ENCODE measurements around the gene ZMYND8.
A peak's percentile ranks its signal among the peaks of the same experiment; 100 is the strongest.

The ZMYND8 gene

GRCh38 chr20:47360297-47361056 is 4.0 kb upstream of the ZMYND8 start:
- Mint-ChIP-seq H3K9me3 (no peaks in the 10 kb centered on the region), H3K27ac (no peak overlapping the region), H3K4me1 (ENCODE audit: low read depth) (peaks cover 39% of the 10 kb centered on the region), H3K4me3 (no peak overlapping the region), H3K36me3 (ENCODE audit: low read depth) (no peaks in the 10 kb centered on the region), H3K27me3 (ENCODE audit: low read depth) (no peaks in the 10 kb centered on the region)

DNA sequence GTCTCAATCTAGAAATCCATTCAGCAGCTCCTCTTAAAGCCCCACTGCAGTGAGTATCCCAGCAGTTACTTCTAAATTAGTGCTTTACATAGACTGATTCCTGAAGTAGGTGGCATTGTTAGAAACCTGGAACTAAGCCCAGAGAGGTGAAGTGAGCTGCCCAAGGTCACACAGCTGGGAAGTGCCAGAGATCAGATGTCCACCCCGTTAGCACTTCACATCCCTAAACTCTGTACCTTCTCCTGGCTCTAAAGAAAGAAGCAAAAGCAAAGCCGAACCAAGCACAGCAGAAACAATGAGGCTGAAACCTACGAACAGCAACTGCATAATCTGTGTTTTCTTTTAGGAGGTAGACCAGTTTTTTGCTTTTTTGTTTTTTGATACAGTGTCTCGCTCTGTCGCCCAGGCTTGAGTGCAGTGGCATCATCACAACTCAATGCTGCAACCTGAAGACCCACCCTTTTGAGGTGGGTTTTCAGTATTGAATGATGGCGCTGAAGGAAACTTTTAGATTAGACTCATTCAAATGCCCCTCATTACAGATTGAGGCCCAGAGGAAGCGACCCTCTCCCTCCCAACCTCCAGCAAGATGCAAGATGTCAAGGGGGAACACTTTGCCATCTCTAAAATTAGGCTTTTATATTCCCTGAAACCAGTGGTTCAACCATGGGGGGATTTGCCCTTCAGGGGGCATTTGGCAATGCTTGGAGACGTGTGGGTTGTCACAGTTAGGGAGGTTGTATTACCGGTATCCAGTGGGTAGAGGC is 3.2 kb upstream of the ZMYND8 start:
- Mint-ChIP-seq H3K27me3 (ENCODE audit: low read depth) (no peaks in the 10 kb centered on the region), H3K36me3 (ENCODE audit: low read depth) (peaks cover 2% of the 10 kb centered on the region), H3K4me3 (no peak overlapping the region), H3K27ac (peak overlapping the region; percentile 41), H3K4me1 (ENCODE audit: low read depth) (peaks cover 42% of the 10 kb centered on the region), H3K9me3 (no peaks in the 10 kb centered on the region)

DNA sequence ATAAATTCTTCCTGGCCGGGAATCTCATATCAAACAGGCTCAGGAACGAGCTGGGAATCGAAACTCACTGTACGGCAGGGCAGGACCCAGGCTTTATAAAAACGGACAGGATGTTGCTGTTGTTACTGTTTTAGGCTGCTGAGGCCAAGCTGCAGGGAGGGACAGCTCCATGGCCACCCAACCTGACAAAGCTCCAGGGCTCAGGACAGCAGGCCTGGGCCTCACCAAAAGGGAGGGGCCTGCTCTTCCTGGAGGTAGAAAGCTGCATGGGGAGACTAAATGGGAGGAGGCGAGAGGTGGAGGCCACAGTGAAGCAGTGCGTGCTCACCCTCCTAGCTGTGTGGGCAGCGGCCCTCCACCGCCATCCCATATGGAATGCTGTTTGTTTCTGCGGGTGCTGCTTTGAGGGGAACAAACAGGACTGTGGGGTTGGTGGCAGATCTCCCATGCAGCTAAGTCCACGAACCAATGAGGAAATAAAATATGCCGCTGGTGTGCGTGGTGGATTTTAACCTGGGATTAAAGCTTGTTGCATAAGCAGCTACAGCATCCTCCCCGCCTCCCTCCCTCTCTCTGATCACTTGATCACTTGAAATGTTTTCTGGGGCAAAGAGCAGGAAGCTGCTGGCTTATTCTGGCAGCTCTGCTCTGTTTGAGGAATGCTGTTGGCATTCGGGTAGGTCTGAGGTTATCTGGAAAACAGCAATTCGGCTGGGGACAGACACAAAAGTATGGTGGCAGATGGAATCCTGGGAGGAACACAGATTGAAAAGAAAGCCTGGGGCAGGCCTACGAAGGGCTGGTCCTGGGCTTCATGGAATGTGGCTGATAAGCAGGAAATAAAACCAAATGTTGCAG is 2.4 kb upstream of the ZMYND8 start:
- H3K4me3 Mint-ChIP-seq: no peak overlapping the region
- H3K36me3 Mint-ChIP-seq (ENCODE audit: low read depth): peaks cover 3% of the 10 kb centered on the region
- H3K4me1 Mint-ChIP-seq (ENCODE audit: low read depth): peaks cover 50% of the 10 kb centered on the region
- H3K9me3 Mint-ChIP-seq: no peaks in the 10 kb centered on the region
- H3K27me3 Mint-ChIP-seq (ENCODE audit: low read depth): no peaks in the 10 kb centered on the region
- peak overlapping the region; percentile 76 for H3K27ac Mint-ChIP-seq

DNA sequence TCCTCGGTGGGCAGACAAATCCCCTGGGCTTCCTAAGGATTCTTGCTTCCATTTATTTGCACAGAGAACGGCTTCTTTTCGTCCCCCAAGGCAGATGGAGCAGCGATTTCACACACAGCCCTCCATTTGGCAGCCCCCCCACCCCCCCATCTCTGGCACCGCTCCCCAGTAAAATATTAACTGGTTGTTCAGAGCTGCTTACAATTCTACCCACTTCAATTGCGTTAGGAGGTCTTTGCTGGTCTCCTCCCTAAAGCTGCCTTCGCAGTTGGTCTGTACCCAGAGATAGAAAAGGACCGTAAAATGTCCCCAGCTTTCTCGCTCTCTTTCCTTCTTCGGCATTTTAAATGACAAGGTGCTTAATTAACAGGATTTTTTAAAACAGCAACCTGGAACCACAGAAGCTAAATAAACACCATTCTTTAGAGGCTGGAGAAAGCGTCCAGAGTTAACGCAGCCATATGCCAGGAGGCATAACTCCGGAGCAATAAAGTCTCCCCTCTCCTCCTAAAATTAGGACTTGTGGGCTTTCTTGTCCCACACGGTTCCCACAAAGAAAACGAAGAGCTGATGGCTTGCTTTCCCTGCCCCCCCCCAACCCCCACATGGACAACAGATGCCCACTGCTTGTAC is 1.7 kb upstream of the ZMYND8 start:
- peaks cover 55% of the 10 kb centered on the region for H3K4me1 Mint-ChIP-seq (ENCODE audit: low read depth)
- peak overlapping the region; percentile 70 for H3K4me3 Mint-ChIP-seq
- no peaks in the 10 kb centered on the region for H3K27me3 Mint-ChIP-seq (ENCODE audit: low read depth)
- H3K36me3 Mint-ChIP-seq (ENCODE audit: low read depth): peaks cover 3% of the 10 kb centered on the region
- H3K9me3 Mint-ChIP-seq: no peaks in the 10 kb centered on the region
- peak overlapping the region; percentile 97 for H3K27ac Mint-ChIP-seq

GRCh38 chr20:47357296-47358038 is 968 bp upstream of the ZMYND8 start:
- Mint-ChIP-seq H3K27ac (peak overlapping the region; percentile 97), H3K36me3 (ENCODE audit: low read depth) (peaks cover 9% of the 10 kb centered on the region), H3K27me3 (ENCODE audit: low read depth) (no peaks in the 10 kb centered on the region), H3K9me3 (no peaks in the 10 kb centered on the region), H3K4me3 (peak overlapping the region; percentile 70), H3K4me1 (ENCODE audit: low read depth) (peaks cover 49% of the 10 kb centered on the region)

GRCh38 chr20:47356220-47356525 is 326 bp downstream of the ZMYND8 start:
- Mint-ChIP-seq H3K27me3 (ENCODE audit: low read depth) (no peaks in the 10 kb centered on the region), H3K36me3 (ENCODE audit: low read depth) (peaks cover 15% of the 10 kb centered on the region), H3K4me1 (ENCODE audit: low read depth) (peaks cover 48% of the 10 kb centered on the region), H3K4me3 (peak overlapping the region; percentile 80), H3K9me3 (no peaks in the 10 kb centered on the region), H3K27ac (peak overlapping the region; percentile 97)

GRCh38 chr20:47355489-47356219 is 845 bp downstream of the ZMYND8 start:
- no peaks in the 10 kb centered on the region for H3K9me3 Mint-ChIP-seq
- peak overlapping the region; percentile 93 for H3K27ac Mint-ChIP-seq
- peaks cover 15% of the 10 kb centered on the region for H3K36me3 Mint-ChIP-seq (ENCODE audit: low read depth)
- no peaks in the 10 kb centered on the region for H3K27me3 Mint-ChIP-seq (ENCODE audit: low read depth)
- peaks cover 48% of the 10 kb centered on the region for H3K4me1 Mint-ChIP-seq (ENCODE audit: low read depth)
- H3K4me3 Mint-ChIP-seq: peak overlapping the region; percentile 80

DNA sequence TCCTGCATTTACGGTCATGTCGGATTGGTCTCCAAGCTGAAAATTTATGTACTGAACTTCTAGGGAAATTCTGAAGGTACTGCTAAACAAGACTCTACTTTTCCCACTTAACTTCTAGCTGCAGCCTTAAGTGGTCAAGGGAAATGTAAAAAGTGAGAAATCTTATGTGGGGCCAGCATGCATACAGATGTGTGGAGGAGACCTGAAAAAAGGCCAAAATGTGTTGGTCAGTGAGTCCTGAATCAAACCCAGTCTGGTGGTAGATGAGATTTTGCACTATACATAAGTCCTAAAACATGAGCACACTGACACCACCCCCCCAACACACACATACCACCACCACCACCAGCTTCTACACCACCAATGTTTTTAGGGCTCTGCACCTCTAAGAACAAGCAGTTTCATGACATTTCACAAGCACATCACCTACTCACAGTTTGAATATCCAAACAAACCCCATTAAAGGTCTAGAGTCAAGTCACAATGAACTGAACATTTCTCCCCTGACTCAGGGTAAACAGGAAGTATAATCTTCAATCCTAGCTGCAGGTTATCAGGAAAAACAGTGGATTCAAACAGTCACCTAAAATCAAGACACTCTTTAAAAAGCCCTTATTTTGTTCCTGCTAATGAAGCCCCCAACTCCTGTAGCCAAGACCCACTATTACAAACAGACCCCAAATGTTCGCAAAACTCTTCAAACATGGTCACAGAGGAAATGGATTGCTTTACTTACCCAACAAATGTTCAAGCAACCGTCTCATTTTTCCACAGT is 1.6 kb downstream of the ZMYND8 start:
- Mint-ChIP-seq H3K27me3 (ENCODE audit: low read depth) (no peaks in the 10 kb centered on the region), H3K9me3 (no peaks in the 10 kb centered on the region), H3K4me1 (ENCODE audit: low read depth) (peaks cover 48% of the 10 kb centered on the region), H3K4me3 (peak overlapping the region; percentile 80), H3K36me3 (ENCODE audit: low read depth) (peaks cover 15% of the 10 kb centered on the region), H3K27ac (peak overlapping the region; percentile 93)

- H3K4me1 Mint-ChIP-seq (ENCODE audit: low read depth): peaks cover 48% of the 10 kb centered on the region
- peak overlapping the region; percentile 80 for H3K4me3 Mint-ChIP-seq
- peaks cover 15% of the 10 kb centered on the region for H3K36me3 Mint-ChIP-seq (ENCODE audit: low read depth)
- H3K27me3 Mint-ChIP-seq (ENCODE audit: low read depth): no peaks in the 10 kb centered on the region
- peak overlapping the region; percentile 93 for H3K27ac Mint-ChIP-seq
- H3K9me3 Mint-ChIP-seq: no peaks in the 10 kb centered on the region
Measured at GRCh38 chr20:47354464-47354713, 2.1 kb downstream of the ZMYND8 start.

DNA sequence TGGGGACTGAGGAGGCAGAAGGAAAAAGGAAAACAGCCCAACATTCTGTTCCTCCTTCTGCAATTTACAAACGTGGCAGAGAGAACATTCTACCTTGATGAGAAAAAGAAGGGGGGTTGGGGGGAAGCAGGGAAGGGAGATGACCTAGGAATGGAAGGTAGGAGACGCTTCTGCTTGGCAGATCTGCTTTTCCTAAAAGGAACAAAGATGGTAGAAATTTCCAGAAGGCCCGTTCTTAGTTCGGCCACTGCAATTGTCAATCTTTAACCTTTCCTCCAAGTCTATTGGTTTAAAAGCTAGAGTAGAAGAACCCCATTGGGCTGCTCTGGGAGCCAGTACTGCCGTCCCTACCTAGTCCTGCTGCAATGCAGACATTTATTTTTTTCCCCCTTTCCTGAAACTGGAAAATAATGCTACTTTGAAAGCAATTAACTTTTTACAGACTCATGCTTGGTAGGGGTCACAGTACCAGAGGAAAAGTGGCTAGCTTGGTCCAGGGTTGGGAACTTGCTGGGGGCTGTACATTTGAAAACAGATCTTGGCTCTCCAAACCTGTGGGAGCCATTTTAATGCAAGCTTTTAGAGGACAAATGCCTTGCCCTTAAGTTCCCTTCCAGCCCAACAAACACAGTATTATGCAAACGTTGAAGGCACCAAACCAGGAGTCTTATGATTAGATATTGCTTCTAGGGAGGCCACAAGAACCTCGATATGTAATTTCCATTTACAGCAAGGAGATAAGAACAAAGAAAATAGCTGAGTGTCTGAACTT is 2.6 kb downstream of the ZMYND8 start:
- Mint-ChIP-seq H3K4me1 (ENCODE audit: low read depth) (peaks cover 44% of the 10 kb centered on the region), H3K36me3 (ENCODE audit: low read depth) (peaks cover 15% of the 10 kb centered on the region), H3K9me3 (no peaks in the 10 kb centered on the region), H3K27me3 (ENCODE audit: low read depth) (no peaks in the 10 kb centered on the region), H3K27ac (peak overlapping the region; percentile 93), H3K4me3 (peak overlapping the region; percentile 80)

- Mint-ChIP-seq H3K4me3 (peak overlapping the region; percentile 80), H3K27me3 (ENCODE audit: low read depth) (no peaks in the 10 kb centered on the region), H3K27ac (peak overlapping the region; percentile 65), H3K9me3 (no peaks in the 10 kb centered on the region), H3K36me3 (ENCODE audit: low read depth) (peaks cover 15% of the 10 kb centered on the region), H3K4me1 (ENCODE audit: low read depth) (peaks cover 39% of the 10 kb centered on the region)
Measured at GRCh38 chr20:47353239-47353691, 3.2 kb downstream of the ZMYND8 start.
